GM04504 (cell line): ENCODE results near the gene MORN1.

Source experiments
- DNase-seq: peaks from one replicate; pipeline ENCODE4 v3.0.0-alpha.2; 2012; ENCODE audit warnings: low read depth

Gene MORN1

DNA sequence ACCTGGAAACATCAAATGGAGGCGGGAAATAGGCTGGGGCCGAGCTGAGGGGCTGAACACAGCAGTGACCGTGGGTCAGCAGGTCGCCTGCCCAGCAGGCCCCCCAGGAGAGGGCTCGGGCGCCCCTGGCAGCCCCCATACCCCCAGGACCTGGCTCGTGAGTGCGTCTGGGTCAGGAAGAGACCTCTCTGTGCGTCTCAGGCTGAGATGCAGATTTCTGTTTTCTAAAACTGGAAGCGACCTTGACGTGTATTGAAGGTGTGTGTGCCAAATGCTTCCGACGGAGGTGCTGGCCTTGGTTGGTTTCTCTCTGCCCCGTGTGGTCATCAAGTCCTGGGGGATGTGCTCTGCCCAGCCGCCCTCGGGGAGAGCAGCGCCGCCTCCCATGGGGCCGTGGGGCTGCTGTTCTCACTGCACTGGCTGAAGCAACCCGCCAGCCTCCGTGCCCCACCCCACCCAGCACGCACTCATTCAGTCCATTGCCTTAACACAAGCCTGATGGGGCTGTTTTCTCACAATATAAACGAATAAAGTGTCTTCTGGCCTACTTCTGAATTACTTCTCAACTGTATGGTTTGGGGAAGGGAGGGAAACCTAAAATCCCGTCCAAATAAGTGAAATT, 13.6 kb upstream of the MORN1 start:
- DNase-seq, result no peak

DNA sequence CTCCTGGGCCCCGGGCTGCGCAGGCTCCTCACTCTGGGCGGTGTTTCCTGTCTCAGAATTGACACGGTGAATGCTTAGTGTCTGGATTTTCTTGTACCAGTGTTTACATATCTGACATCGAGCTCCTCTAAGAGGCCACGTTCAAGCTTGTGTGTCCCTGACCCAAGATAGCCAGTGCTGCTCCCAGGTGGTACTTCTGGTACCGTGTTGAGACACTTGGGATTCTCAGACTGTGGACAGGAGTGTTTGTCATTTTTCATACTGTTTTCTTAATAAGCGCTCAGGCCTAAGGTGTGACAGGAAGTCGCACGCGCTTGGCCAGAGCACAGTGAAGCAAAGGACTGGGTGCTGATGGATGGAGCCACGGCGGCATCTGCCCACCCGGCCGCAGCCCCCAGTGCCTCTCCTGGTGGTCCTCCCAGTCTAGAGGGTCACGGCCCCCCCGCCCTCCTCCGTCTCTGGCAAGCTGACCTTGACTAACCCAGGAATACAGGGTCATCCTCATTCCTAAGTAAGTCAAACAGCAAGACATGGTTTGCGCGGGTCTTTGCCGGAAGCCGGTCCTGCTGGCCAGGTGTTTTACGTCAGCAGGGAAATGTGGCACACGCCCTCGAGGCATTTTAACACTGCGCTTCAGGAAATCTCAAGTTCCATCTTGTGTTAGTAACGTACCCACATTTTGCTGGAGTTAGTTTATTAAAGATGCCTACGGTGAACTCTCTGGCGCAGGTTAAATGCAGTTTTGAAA, 13.0 kb upstream of the MORN1 start:
- no peak for DNase-seq

DNA sequence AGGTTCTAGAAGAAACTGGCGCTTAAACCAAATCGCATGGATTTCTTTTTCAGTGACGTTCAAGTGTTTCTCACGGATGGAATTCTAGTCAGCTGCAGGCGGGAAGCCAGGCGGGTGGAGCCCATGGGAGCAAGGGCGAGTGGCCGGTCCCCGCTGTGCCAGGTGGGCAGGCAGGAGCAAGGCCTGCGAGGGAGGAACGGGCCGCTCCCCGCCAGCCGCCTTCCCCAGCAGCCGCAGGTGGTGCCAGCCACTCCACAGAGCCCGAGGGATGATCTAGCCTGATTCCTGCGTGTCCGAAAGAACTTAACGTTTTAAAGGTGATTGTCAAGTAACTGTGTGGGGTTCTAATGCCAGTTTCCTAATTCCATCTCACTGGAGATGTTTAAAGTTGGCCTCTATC, 11.9 kb upstream of the MORN1 start:
- DNase-seq, result no peak

DNA sequence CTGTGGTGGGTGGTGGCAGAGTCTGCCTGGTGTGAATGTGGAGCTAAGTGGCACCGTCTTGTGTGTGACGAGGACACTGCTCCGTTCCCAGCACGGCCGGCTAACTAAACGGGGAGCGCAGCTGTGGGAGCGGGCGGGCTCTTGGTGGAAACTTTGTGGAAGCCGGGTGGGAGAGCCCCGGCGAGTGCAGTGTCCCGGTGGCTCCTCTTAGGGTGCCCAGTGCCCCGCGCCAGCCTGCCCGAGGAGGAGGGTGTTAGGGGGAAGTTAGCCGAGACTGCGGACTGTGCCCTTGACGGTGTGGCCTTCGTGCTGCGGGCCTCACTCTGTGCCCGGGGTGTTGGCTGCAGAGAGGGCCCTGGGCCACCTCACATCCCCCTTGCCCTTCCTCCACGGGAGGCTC, 11.1 kb upstream of the MORN1 start:
- no peak for DNase-seq

DNA sequence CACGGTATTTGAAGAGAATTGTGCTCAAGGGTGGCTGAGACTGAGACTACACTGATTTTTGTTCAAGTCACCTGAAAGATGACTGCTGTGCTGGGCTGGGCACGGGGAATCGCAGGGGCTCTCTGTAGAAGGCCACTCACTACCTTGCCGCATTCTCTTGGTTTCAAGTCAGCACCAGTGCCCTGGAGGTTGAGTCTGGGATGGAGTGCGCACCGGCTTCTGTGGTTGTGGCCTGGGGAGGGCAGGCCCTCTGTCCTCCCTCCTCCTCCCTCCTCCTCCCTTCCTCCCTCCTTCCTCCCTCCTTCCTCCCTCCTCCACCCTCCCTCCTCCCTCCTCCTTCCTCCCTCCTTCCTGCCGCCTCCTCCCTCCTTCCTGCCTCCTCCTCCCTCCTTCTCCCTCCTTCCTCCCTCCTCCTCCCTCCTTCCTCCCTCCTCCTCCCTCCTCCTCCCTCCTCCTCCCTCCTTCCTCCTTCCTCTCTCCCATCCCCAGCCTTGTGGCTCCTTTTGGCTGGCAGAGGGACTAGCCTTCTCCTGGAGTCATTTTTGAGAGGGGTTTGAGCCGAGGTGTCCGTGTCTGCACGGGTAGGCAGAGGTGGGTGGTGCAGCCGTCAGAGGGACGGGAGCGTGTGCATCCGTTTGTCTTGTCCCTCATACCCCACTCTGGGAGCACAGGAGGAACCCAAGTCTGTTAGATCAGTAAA, 9.7 kb upstream of the MORN1 start:
- no peak for DNase-seq

DNA sequence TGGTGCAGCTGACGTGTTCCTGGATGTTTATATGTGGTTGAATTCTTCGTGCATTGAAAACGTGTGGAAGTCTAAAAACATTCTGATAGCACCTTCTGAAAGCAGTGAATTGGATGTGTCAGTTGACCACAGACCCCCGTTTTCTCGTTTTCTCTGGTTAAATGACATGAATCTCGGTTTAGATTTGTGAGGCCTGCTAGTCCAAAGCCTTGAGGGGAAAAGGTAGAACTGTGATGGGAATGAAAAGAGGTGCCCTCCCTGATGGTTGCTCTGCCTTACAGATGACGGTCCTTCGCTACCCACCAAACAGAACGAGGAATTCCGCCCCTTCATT, 9.2 kb upstream of the MORN1 start:
- no peak for DNase-seq

DNA sequence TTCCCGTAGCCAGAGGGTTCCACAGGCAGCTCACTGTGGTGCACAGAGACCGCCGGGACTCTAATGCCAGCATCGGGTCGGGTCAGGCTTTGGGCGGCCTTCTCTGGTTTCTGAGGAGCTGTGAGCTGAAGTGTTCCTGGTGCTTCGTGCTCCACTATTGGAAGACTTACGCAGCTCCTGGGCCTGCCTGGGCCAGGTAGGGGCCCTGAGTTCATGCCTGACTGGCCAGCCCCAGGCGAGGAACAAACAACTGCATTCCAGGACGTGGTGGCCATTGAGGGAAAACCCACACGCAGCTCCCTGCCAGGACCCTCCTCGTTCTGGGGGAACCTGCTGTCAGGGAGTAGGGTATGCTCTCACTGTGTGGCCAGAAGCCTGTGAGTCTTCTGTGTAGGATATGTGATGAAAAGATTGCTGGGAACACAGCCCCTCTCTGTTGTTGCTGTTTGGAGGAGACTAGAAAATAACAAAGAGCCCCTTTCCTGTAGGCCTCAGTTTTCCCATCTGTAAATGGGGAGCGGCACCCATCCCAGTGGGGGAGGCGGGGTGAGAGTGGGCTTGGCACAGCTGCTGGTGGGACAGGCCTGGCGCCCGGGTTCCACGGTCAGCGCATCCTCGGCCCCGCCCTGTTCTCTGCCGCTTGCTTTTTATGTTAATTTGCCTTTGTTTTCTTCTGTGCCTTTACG, 8.7 kb upstream of the MORN1 start:
- DNase-seq, result no peak

DNA sequence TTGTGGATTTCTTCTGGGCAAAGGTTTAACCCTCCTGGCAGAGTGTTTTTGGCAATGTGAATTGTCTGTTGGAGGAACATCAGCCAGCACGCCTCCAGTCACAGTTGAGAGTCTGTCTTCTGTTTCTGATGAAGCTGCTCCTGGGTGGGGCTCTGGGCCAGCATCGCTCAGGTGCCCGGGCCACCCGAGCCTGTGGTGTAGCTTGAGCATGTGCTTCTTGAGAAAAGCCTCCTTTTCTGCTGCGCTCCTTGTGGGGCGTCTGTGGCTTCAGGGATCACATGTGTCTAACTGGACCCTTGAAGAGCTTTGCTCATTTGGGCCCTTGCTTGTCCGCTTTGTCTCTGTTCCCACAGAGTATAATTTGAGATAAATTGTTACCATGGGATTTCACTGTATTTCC, 7.5 kb upstream of the MORN1 start:
- DNase-seq, result no peak

DNA sequence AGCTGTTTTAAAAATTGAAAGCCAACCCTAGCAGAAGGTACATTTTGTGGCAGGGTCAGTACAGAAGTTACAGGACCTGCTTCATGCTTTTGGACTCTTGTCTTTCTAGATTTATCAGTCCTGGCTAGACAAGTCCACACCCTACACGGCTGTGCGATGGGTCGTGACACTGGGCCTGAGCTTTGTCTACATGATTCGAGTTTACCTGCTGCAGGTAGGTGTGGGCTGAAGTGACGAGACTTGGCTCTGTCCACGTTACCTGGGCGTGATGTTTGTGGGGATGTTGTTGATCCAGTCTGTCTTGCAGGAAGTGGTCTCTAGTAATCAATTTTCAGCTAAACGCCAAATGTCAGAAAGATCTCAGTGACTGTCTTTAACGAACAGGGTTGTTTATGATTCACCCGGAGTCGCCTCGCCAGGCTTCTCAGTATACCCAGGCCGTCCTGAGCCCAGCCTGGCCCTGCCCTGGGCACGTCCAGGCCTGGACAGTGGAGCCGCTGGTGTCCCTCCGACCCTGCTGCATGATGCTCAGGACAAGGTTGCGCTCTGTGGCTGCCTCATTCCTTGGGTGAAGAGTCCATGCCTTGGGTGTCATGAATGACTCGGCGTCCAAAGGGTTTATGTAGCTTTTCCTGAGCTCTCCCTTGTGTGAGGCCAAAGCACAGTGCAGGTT, 5.8 kb upstream of the MORN1 start:
- no peak for DNase-seq

DNA sequence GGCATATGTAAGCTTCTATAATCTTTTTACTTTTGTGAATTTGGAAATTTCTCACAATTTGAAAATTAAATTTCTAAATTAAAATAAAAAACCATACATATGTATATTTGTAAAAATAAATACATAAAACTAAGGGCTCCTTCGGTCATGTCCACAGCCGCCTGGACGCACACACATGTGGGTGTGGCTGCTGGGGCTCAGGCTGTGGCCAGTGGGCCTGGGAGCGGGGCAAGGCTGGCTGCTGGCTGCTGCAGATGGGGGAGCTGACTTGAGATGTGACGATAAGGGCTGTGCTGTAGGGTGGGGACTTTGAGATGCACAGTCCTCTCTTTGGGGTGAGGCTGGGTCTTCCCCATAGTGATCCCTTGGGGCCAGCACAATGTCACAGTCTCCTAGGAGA, 5.1 kb upstream of the MORN1 start:
- DNase-seq, result no peak

DNA sequence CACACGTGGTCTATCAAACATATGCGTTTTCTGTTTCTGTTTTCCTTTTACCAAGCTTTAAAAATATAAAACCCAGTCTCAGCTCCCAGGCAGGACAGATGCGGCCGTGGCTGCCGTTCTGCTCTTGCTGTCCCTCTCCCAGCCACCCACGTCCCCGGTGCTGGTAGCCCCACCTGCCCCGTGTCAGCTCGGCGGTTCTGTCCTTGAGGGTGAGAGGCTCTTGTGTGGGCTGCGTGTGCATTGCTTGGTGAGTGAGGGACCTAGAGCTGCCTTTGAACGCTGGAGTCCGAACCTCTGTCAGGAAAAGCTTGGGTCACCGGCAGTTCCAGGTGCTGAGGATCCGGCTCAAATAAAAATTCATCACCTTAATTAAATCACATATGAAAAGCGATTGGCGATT, 4.7 kb upstream of the MORN1 start:
- DNase-seq, result no peak

DNA sequence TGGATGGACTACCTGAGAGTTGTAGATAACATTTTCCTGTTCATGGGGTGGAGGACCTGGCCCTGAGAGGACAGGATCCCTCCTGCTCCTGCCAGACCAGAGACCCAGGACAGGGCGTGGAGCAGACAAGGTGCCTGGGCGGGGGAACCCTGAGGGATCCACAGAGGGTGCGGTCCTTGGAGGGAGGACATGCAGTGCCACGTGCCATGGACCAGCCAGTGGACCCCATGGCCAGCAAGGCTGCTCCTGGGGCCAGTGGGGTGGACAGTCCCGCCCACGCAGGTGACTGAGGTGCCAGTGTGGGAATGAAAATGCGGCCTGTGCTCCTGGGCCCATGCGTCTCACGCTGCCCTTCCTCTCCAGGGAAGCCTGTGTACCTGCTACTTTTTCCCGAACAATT, 3.9 kb upstream of the MORN1 start:
- DNase-seq, result no peak

DNA sequence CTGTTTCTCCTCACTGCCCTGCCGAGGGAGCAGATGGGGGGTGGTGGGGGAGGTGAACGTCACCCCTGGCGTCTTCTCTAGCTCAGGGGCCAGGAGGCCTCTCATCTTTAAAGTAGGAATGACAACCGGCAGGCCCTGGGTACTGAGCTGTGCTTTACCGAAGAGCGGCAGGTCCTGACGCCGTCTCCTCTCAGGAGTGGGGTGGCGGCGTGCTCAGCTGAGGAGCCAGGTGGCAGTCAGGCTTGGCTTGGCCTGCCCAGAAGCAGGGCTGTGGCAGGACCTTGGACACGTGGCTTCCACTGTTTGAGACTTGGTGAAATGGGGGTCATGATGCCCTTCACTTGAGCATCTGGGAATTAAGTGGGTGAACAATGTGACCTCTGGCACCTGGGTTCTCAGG, 3.4 kb upstream of the MORN1 start:
- no peak for DNase-seq

DNA sequence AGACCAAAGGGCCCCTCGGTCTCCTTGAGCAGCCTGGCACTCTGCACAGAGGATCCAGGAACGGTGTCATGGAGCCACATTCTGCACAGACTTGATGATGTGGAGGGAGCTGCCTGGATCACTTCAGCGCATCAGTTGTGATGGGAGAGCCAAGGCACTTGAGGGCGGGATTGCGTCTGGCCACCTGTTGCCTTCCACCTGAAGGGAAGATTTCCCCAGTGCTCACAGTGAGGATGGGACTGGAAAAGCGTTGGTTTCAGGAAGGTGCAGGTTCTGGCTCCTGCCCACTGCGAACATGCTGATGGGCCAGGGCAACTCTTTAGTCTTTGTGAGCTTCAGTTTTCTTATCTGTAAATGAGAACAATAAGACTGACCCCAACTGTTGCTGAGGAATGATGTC, 2.9 kb upstream of the MORN1 start:
- DNase-seq, result no peak

DNA sequence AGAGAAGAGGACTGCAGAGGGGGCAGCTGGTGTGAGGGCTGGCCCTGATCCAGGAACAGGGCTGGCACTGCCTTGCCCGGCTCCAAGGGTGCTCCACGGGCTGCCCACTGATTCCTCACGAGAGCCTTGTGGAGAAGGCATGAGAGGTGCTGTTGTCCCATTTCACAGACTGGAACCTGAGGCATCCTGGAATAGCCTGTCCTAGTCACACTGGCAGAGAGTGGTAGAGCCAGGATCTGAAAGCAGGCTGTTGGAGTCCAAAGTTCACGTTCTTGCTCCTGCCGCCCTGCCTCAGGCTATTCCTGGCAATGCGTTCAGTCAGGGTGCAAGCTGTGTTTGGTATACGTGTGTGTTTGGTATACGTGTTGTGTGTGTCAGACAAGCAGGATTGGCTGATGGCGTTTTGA, 2.1 kb upstream of the MORN1 start:
- DNase-seq, result no peak

DNA sequence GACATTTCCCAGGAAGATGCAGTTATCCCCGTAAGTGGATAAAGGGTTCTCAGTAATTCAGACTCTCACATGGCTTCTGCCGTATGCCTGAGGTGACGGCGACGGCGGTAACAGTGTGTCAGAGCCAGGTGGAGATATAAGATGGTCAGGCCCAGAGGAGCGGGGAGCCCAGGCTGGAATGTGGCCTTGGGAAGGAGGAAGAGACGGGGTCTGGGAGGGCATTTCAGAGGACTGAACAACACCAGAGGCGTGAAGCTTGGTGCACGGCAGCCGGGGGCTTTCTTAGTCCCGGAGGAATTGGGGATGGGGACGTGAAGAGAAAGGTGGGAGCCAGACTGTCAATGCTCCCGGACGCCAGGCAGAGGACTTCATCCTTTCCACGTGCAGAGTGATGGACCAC, 1.3 kb upstream of the MORN1 start:
- DNase-seq, result no peak

DNA sequence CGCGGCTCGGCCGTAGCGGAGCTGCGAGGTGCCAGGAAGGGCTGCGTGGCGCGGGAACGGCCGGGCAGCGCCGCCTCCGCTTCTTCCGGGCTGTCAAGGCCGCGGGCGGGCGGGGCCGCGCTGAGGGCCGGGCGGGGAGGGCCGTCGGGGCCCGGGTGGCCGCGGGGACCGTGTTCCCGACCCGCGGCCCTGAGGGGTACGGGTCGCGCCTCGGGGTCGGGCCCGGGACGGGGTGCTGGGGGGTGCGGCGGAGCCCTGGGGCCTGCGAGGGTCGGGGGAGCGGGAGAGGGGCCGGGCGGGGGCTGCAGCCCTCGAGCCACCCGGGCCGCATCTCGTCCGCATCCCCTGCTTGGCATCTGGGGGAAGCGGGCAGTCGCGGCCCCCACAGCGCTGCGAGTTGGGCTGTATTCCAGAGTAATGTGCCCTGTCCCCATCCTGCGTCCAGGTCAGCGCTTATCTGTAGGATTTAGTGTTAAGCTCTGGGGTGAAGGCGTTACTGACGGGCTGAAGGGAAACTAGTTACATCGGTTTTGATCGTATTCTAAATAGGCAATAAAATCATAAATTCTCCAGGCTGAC, 666 bp upstream of the MORN1 start:
- DNase-seq, result no peak

DNA sequence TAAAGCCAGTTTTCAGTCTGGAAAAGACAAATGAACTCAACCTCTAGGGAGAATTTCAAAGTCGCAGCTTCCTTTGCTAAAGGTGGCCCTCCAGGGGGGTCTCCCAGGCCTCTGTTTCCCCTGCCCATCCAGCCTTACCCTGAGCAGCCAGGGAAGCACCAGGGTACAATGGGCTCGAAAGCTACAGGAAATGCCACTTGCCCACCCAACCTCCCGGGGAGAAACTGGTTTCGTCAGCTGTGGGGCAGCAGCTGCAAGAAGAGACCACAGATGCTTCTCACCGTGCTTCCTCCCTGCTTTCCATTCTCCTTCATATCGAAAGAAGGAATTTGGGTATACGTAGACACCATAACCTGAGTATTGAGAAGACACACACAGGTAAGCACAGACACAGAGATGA, 1.7 kb downstream of the MORN1 start:
- DNase-seq, result no peak

DNA sequence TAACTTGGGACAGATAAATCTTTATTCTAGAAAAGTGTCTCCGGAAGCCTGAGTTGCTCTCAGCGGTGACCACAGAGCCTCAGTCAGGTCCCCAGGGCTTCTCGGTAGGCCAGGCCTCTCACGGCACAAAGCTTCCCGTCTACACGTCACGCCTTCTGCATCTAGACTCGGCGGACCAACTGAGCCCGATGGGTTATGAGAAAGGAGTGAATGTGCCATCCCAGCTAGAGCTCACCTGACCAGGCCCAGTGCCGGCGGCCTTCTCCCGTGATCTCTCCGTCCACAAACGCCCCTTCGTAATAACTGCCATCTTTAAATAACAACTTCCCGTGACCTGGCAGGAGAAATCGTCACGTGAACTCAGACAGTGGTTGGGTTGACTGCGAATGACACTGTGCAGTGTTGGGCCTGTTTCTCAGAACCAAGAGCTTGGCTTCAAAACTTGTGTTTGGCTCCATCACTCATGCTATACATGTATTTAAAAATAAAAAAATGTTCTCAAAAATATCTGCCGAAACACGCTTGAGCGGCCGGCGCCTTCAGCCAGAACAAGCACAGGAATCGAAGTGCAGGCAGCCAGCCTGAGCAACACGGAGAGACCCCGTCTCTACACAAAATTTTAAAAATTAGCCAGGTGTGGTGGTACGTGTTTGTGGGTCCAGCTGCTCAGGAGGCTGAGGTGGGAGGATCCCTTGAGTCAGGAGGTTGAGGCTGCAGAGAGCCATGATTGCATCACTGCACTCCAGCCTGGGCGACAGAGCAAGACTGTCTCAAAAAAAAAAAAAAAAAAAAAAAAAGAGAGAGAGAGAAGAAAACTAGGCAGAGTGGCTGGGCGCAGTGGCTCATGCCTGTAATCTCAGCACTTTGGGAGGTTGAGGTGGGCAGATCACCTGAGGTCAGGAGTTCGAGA, 3.1 kb downstream of the MORN1 start:
- no peak for DNase-seq

DNA sequence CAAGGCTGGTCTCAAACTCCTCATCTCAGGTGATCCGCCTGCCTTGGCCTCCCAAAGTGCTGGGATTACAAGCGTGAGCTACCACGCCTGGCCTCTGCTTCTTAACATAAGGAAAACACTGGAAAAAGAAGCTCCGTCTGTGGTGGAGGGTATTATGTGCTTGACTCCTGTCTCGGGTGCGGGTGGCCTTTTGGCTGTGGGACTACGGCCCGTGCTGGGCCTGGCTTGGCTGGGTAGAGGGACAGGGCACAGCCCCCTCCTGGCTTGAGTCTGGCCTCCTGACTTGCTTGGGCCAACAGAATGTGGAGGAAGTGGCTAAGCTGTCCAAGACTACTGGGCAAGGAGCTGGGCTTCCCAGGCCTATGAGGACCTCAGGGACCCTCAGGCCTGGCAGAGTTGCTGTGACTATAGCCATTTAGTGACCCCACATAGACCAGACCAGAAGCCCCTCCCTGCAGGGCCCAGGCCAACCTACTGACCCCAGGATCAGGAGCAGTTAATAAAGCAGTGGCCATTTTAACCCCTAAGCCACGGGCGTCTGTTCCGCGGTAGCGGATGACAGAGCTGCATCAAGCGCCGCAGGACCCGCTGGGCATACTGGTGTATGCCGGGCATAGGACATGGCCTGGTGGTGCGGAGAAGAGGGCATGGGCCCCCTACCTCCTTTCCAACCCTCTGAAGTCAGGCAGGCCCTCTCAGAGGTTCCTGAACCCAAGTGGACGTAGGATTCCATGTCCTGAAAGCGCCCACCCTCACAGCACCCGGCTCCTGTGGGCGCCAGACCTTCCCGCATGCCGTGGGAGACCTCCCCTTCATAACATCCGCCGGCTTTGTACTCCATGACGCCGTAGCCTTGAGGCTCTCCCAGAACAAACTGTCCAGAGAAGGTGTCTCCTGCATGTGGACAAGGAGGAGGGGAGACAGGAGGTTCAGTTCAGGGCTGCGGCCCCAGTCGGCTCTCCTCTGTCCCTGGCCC, 4.4 kb downstream of the MORN1 start:
- DNase-seq, result no peak
